OCI-LY3 (cell line): ENCODE measurements around the gene MRPS27.

Source experiments
- CTCF ChIP-seq: fragments of 200-600, 300-600 bp; sonication (generic); IDR thresholded peaks from 2 replicates; pipeline ENCODE4 v1.5.1; 2014; ENCODE audit warnings: antibody characterized with exemption, low read length, low read depth
- EZH2phosphoT487 ChIP-seq: fragments of 200-600 bp; shearing (Covaris generic); IDR thresholded peaks from 2 replicates; pipeline ENCODE4 v1.6.1; 2018; ENCODE audit warnings: antibody characterized with exemption, mixed run types, low read depth

GRCh38 chr5:72325566-72326305 is 5.7 kb upstream of the MRPS27 start:
- TF ChIP-seq CTCF (no peak), EZH2phosphoT487 (no peak)
